GM23338 (cell line): ENCODE data around the gene COL8A2. TPM values are rescaled to one million over a fixed set of nuclear protein-coding genes. Genes with fewer than 3 reads are reported as not detected.

ENCODE experiments used
- ATAC-seq: fragments of 200-7000 bp; cut with Tn5 transposase; 3 replicates; pipeline ENCODE4 v1.9.1; 2020
- DNase-seq: peaks from one replicate; pipeline ENCODE4 v3.0.0-alpha.2; 2015; ENCODE audit warnings: low spot score
- H2AFZ ChIP-seq: fragments of 200-600 bp; sonication (generic); 2 replicates; pipeline ENCODE4 v1.8.0; 2016; ENCODE audit warnings: antibody characterized with exemption, mild to moderate bottlenecking, moderate library complexity
- H3F3A ChIP-seq: fragments of 200-600 bp; sonication (generic); replicated peaks from 2 replicates; pipeline ENCODE4 v1.8.0; 2017; ENCODE audit warnings: antibody characterized with exemption, mixed run types, low read depth
- H3K27ac ChIP-seq: fragments of 200-600 bp; sonication (generic); 2 replicates; pipeline ENCODE4 v1.6.1; 2016; ENCODE audit warnings: low read depth
- H3K27me3 ChIP-seq: fragments of 200-600 bp; sonication (generic); 2 replicates; pipeline ENCODE4 v1.8.0; 2016; ENCODE audit warnings: mild to moderate bottlenecking, mixed run types, moderate library complexity; ENCODE audit not compliant: insufficient read depth
- H3K36me3 ChIP-seq: fragments of 200-600 bp; sonication (generic); 2 replicates; pipeline ENCODE4 v1.8.0; 2016; ENCODE audit warnings: mild to moderate bottlenecking; ENCODE audit not compliant: insufficient read depth
- H3K4me1 ChIP-seq: fragments of 200-600 bp; sonication (generic); 2 replicates; pipeline ENCODE4 v1.8.0; 2016; ENCODE audit warnings: mild to moderate bottlenecking, moderate library complexity; ENCODE audit not compliant: insufficient read depth
- H3K4me2 ChIP-seq: fragments of 200-600 bp; sonication (generic); 2 replicates; pipeline ENCODE4 v1.7.1; 2017; ENCODE audit warnings: mixed run types
- H3K4me3 ChIP-seq: fragments of 200-600 bp; sonication (generic); 2 replicates; pipeline ENCODE4 v1.6.1; 2016; ENCODE audit warnings: mixed run types
- H3K79me2 ChIP-seq: fragments of 200-600 bp; sonication (generic); replicated peaks from 2 replicates; pipeline ENCODE4 v1.8.0; 2017; ENCODE audit warnings: mild to moderate bottlenecking; ENCODE audit not compliant: insufficient read depth
- H3K9me2 ChIP-seq: fragments of 200-600 bp; sonication (generic); 2 replicates; pipeline ENCODE4 v1.8.0; 2017; ENCODE audit not compliant: insufficient read depth
- H4K20me1 ChIP-seq: fragments of 200-600 bp; sonication (generic); replicated peaks from 2 replicates; pipeline ENCODE4 v1.8.0; 2017; ENCODE audit warnings: mild to moderate bottlenecking; ENCODE audit not compliant: insufficient read depth
- H3K27ac Mint-ChIP-seq: 2 replicates; pipeline ENCODE4 v1.8.0; 2020; ENCODE audit warnings: inconsistent platforms, mild to moderate bottlenecking, moderate library complexity, mixed read lengths
- H3K27me3 Mint-ChIP-seq: 3 replicates; pipeline ENCODE4 v1.8.0; 2022; ENCODE audit warnings: low read depth, mild to moderate bottlenecking, moderate library complexity, mixed read lengths, inconsistent platforms; ENCODE audit not compliant: insufficient read depth, poor library complexity
- H3K36me3 Mint-ChIP-seq: 3 replicates; pipeline ENCODE4 v1.8.0; 2021; ENCODE audit warnings: low read depth, mild to moderate bottlenecking, inconsistent platforms, moderate library complexity, mixed read lengths
- H3K4me1 Mint-ChIP-seq: 3 replicates; pipeline ENCODE4 v1.8.0; 2020; ENCODE audit warnings: mild to moderate bottlenecking, inconsistent platforms, mixed read lengths
- H3K4me3 Mint-ChIP-seq: 3 replicates; pipeline ENCODE4 v1.8.0; 2021; ENCODE audit warnings: moderate library complexity, mild to moderate bottlenecking, inconsistent platforms, mixed read lengths
- H3K9me3 Mint-ChIP-seq: 3 replicates; pipeline ENCODE4 v1.8.0; 2020; ENCODE audit warnings: moderate library complexity, mild to moderate bottlenecking, inconsistent platforms, mixed read lengths
- CREB1 ChIP-seq: fragments of 250-450 bp; sonication (Bioruptor Pico); IDR thresholded peaks from 2 replicates; pipeline ENCODE4 v1.5.0; 2020; ENCODE audit warnings: low read depth, mild to moderate bottlenecking, moderate library complexity
- EZH2 ChIP-seq: fragments of 200-600 bp; sonication (generic); IDR thresholded peaks from one replicate; pipeline ENCODE4 v1.8.0; 2017; ENCODE audit warnings: antibody characterized with exemption, mild to moderate bottlenecking, low read depth; ENCODE audit not compliant: unreplicated experiment
- EZH2phosphoT487 ChIP-seq: fragments of 200-600 bp; sonication (generic); IDR thresholded peaks from one replicate; pipeline ENCODE4 v1.8.1; 2018; ENCODE audit warnings: antibody characterized with exemption; ENCODE audit not compliant: unreplicated experiment
- JUNB ChIP-seq: IDR thresholded peaks from one replicate; pipeline ENCODE4 v1.6.1; 2016; ENCODE audit warnings: antibody characterized with exemption; ENCODE audit not compliant: unreplicated experiment
- ZNF331 ChIP-seq: fragments of 250-450 bp; sonication (Bioruptor Pico); IDR thresholded peaks from 2 replicates; pipeline ENCODE4 v1.5.0; 2020; ENCODE audit warnings: low read depth, mild to moderate bottlenecking, moderate library complexity
- polyA plus RNA-seq: library from polyadenylated mRNA; unstranded; fragments of >200 nt; fragmentation: Nextera tagmentation; extraction: Ambion mirVana; gene quantifications from 2 replicates; pipeline ENCODE4 v1.2.1, GENCODE V29; 2016
- total RNA-seq: library from RNA; depleted of rRNA; stranded (reverse); fragments of >200 nt; shearing (Covaris generic); gene quantifications from 2 replicates; pipeline ENCODE4 v1.2.3, GENCODE V29; 2014
- TF ChIP-seq, protein P1 (sequence below): fragments of 250-450 bp; sonication (Bioruptor Pico); IDR thresholded peaks from 2 replicates; pipeline ENCODE4 v1.5.0; 2020; ENCODE audit warnings: mild to moderate bottlenecking, moderate library complexity
- TF ChIP-seq, protein P2 (sequence below): IDR thresholded peaks from 2 replicates; pipeline ENCODE4 v1.6.1; 2016; ENCODE audit warnings: antibody characterized with exemption
- TF ChIP-seq, protein P3 (sequence below): IDR thresholded peaks from one replicate; pipeline ENCODE4 v1.6.1; 2018; ENCODE audit warnings: antibody characterized with exemption; ENCODE audit not compliant: unreplicated experiment

The COL8A2 gene
- total and polyA plus RNA-seq, 2 experiments from 2014 or later: 0.95 to 4.9 TPM

DNA sequence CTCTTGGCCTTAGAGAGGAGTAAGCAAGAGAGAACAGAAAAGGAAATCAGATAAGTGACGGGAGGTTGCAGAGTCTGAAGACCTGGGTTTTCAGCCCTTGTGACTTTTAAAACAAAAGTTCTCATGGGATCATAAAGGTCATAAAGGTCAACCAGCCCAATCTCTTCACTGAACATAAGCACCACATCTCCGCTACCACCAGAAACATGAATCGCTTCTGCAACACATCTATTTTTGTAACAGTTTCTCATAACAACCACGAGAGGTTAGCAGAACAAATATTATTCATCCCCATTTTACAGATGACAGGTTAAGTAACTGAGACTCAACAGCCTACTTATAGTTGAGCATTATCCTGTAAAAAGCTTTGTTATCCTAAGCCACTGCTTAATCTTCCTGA is 18.4 kb upstream of the COL8A2 start (continued):
- TF ChIP-seq, protein P1, sequence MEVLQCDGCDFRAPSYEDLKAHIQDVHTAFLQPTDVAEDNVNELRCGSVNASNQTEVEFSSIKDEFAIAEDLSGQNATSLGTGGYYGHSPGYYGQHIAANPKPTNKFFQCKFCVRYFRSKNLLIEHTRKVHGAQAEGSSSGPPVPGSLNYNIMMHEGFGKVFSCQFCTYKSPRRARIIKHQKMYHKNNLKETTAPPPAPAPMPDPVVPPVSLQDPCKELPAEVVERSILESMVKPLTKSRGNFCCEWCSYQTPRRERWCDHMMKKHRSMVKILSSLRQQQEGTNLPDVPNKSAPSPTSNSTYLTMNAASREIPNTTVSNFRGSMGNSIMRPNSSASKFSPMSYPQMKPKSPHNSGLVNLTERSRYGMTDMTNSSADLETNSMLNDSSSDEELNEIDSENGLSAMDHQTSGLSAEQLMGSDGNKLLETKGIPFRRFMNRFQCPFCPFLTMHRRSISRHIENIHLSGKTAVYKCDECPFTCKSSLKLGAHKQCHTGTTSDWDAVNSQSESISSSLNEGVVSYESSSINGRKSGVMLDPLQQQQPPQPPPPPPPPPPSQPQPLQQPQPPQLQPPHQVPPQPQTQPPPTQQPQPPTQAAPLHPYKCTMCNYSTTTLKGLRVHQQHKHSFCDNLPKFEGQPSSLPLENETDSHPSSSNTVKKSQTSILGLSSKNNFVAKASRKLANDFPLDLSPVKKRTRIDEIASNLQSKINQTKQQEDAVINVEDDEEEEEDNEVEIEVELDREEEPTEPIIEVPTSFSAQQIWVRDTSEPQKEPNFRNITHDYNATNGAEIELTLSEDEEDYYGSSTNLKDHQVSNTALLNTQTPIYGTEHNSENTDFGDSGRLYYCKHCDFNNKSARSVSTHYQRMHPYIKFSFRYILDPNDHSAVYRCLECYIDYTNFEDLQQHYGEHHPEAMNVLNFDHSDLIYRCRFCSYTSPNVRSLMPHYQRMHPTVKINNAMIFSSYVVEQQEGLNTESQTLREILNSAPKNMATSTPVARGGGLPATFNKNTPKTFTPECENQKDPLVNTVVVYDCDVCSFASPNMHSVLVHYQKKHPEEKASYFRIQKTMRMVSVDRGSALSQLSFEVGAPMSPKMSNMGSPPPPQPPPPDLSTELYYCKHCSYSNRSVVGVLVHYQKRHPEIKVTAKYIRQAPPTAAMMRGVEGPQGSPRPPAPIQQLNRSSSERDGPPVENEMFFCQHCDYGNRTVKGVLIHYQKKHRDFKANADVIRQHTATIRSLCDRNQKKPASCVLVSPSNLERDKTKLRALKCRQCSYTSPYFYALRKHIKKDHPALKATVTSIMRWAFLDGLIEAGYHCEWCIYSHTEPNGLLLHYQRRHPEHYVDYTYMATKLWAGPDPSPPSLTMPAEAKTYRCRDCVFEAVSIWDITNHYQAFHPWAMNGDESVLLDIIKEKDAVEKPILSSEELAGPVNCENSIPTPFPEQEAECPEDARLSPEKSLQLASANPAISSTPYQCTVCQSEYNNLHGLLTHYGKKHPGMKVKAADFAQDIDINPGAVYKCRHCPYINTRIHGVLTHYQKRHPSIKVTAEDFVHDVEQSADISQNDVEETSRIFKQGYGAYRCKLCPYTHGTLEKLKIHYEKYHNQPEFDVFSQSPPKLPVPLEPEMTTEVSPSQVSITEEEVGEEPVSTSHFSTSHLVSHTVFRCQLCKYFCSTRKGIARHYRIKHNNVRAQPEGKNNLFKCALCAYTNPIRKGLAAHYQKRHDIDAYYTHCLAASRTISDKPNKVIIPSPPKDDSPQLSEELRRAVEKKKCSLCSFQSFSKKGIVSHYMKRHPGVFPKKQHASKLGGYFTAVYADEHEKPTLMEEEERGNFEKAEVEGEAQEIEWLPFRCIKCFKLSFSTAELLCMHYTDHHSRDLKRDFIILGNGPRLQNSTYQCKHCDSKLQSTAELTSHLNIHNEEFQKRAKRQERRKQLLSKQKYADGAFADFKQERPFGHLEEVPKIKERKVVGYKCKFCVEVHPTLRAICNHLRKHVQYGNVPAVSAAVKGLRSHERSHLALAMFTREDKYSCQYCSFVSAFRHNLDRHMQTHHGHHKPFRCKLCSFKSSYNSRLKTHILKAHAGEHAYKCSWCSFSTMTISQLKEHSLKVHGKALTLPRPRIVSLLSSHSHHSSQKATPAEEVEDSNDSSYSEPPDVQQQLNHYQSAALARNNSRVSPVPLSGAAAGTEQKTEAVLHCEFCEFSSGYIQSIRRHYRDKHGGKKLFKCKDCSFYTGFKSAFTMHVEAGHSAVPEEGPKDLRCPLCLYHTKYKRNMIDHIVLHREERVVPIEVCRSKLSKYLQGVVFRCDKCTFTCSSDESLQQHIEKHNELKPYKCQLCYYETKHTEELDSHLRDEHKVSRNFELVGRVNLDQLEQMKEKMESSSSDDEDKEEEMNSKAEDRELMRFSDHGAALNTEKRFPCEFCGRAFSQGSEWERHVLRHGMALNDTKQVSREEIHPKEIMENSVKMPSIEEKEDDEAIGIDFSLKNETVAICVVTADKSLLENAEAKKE (CRISPR knock-in tag): no peak
- TF ChIP-seq EZH2phosphoT487: no peak
- TF ChIP-seq EZH2: no peak
- TF ChIP-seq, protein P2, sequence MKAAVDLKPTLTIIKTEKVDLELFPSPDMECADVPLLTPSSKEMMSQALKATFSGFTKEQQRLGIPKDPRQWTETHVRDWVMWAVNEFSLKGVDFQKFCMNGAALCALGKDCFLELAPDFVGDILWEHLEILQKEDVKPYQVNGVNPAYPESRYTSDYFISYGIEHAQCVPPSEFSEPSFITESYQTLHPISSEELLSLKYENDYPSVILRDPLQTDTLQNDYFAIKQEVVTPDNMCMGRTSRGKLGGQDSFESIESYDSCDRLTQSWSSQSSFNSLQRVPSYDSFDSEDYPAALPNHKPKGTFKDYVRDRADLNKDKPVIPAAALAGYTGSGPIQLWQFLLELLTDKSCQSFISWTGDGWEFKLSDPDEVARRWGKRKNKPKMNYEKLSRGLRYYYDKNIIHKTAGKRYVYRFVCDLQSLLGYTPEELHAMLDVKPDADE: no peak

DNA sequence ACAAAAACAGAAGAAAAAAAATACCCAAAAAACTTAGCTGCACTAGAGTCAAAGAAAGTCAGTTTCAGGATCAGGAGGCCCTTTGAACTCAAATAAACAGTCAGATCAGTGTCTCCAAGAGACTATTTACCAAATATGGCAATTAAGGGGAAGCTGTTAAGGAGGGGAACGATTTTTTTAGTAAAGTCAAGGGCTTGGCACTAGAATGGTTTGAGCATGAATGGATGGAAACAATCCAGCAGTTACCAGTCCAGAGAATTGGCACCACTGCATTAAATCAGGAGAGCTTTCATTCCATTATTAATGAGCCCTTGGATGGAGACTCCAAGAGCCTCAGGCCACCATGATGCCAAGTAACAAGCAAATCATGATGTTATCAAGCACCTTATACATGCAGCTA is 17.1 kb upstream of the COL8A2 start:
- no peak overlapping the region for H3K27ac ChIP-seq
- TF ChIP-seq JUNB: no peak
- TF ChIP-seq, protein P3, sequence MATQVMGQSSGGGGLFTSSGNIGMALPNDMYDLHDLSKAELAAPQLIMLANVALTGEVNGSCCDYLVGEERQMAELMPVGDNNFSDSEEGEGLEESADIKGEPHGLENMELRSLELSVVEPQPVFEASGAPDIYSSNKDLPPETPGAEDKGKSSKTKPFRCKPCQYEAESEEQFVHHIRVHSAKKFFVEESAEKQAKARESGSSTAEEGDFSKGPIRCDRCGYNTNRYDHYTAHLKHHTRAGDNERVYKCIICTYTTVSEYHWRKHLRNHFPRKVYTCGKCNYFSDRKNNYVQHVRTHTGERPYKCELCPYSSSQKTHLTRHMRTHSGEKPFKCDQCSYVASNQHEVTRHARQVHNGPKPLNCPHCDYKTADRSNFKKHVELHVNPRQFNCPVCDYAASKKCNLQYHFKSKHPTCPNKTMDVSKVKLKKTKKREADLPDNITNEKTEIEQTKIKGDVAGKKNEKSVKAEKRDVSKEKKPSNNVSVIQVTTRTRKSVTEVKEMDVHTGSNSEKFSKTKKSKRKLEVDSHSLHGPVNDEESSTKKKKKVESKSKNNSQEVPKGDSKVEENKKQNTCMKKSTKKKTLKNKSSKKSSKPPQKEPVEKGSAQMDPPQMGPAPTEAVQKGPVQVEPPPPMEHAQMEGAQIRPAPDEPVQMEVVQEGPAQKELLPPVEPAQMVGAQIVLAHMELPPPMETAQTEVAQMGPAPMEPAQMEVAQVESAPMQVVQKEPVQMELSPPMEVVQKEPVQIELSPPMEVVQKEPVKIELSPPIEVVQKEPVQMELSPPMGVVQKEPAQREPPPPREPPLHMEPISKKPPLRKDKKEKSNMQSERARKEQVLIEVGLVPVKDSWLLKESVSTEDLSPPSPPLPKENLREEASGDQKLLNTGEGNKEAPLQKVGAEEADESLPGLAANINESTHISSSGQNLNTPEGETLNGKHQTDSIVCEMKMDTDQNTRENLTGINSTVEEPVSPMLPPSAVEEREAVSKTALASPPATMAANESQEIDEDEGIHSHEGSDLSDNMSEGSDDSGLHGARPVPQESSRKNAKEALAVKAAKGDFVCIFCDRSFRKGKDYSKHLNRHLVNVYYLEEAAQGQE: no peak
- TF ChIP-seq CREB1 (CRISPR knock-in tag): no peak
- TF ChIP-seq ZNF331 (CRISPR knock-in tag): no peak

More for the DNA sequence above, 17.1 kb upstream of the COL8A2 start:
- no peak overlapping the region for H3K27ac Mint-ChIP-seq
- Histone ChIP-seq H3F3A (no peaks in the 10 kb centered on the region), H2AFZ (no peak overlapping the region), H3K4me2 (no peak overlapping the region), H3K4me3 (no peak overlapping the region), H4K20me1 (peaks cover 5% of the 10 kb centered on the region; the same call in 1 of the 2 replicates), H3K27me3 (no peaks in the 10 kb centered on the region), H3K79me2 (peaks cover 9% of the 10 kb centered on the region), H3K4me1 (no peaks in the 10 kb centered on the region), H3K36me3 (no peaks in the 10 kb centered on the region), H3K9me2 (no peaks in the 10 kb centered on the region)
- H3K4me1 Mint-ChIP-seq: no peaks in the 10 kb centered on the region
- H3K27me3 Mint-ChIP-seq: peaks cover 4% of the 10 kb centered on the region
- ATAC-seq: no peak
- DNase-seq: no peak
- H3K9me3 Mint-ChIP-seq: no peaks in the 10 kb centered on the region
- H3K4me3 Mint-ChIP-seq: no peak overlapping the region
- peaks cover 7% of the 10 kb centered on the region; the same call in 1 of the 3 replicates for H3K36me3 Mint-ChIP-seq
